HG02938 (cell line): ENCODE data around the gene PIP5K1B.
A peak's percentile ranks its signal among the peaks of the same experiment; 100 is the strongest.

ENCODE experiments used
- ATAC-seq: cut with Tn5 transposase; IDR thresholded peaks from one replicate; pipeline ENCODE4 v1.9.1; 2021; ENCODE audit warnings: mild to moderate bottlenecking, moderate library complexity; ENCODE audit not compliant: unreplicated experiment

PIP5K1B gene

GRCh38 chr9:68844631-68845612 is 139.9 kb downstream of the PIP5K1B start:
- peak; percentile 49 for ATAC-seq

GRCh38 chr9:68847765-68848164 is 142.7 kb downstream of the PIP5K1B start:
- ATAC-seq = no peak

- ATAC-seq = no peak
Observed at GRCh38 chr9:68851657-68852056, 146.6 kb downstream of the PIP5K1B start.

- no peak for ATAC-seq
Observed at GRCh38 chr9:68852941-68853340, 147.9 kb downstream of the PIP5K1B start.

GRCh38 chr9:68859347-68859746 is 154.3 kb downstream of the PIP5K1B start:
- ATAC-seq = no peak

GRCh38 chr9:68860419-68860818 is 155.4 kb downstream of the PIP5K1B start:
- no peak for ATAC-seq

- ATAC-seq = no peak
Observed at GRCh38 chr9:68861436-68861835, 156.4 kb downstream of the PIP5K1B start.

- ATAC-seq = no peak
Observed at GRCh38 chr9:68867066-68867465, 162.0 kb downstream of the PIP5K1B start.

GRCh38 chr9:68869022-68869421 is 164.0 kb downstream of the PIP5K1B start:
- no peak for ATAC-seq

- no peak for ATAC-seq
Observed at GRCh38 chr9:68870086-68870485, 165.0 kb downstream of the PIP5K1B start.

GRCh38 chr9:68871236-68871635 is 166.2 kb downstream of the PIP5K1B start:
- no peak for ATAC-seq

GRCh38 chr9:68872026-68872501 is 167.0 kb downstream of the PIP5K1B start:
- ATAC-seq = no peak

GRCh38 chr9:68873179-68873578 is 168.1 kb downstream of the PIP5K1B start:
- ATAC-seq = no peak

GRCh38 chr9:68876273-68876672 is 171.2 kb downstream of the PIP5K1B start:
- ATAC-seq = no peak

- no peak for ATAC-seq
Observed at GRCh38 chr9:68876681-68877080, 171.6 kb downstream of the PIP5K1B start.

GRCh38 chr9:68877219-68877618 is 172.2 kb downstream of the PIP5K1B start:
- no peak for ATAC-seq

GRCh38 chr9:68878450-68878849 is 173.4 kb downstream of the PIP5K1B start:
- no peak for ATAC-seq

GRCh38 chr9:68883224-68883623 is 178.2 kb downstream of the PIP5K1B start:
- ATAC-seq = no peak

GRCh38 chr9:68887232-68887631 is 182.2 kb downstream of the PIP5K1B start:
- no peak for ATAC-seq

- ATAC-seq = no peak
Observed at GRCh38 chr9:68894502-68894901, 189.5 kb downstream of the PIP5K1B start.

GRCh38 chr9:68895741-68896478 is 190.9 kb downstream of the PIP5K1B start:
- peak; percentile 85 for ATAC-seq

GRCh38 chr9:68896486-68896885 is 191.4 kb downstream of the PIP5K1B start:
- no peak for ATAC-seq
